H9 (cell line): ENCODE data around the gene GLT6D1. TPM values are rescaled to one million over a fixed set of nuclear protein-coding genes. Genes with fewer than 3 reads are reported as not detected.

ENCODE experiments used
- DNase-seq: peaks from one replicate; pipeline ENCODE4 v3.0.0-alpha.2; 2017
- H2AFZ ChIP-seq: one replicate; pipeline ENCODE4 v1.6.1; 2013; ENCODE audit warnings: mild to moderate bottlenecking, low read length, control low read depth, moderate library complexity
- H2AK5ac ChIP-seq: 2 replicates; pipeline ENCODE4 v1.6.1; 2013; ENCODE audit warnings: low read length, control low read depth, mixed read lengths; ENCODE audit not compliant: insufficient read length
- H2BK120ac ChIP-seq: one replicate; pipeline ENCODE4 v1.6.1; 2013; ENCODE audit warnings: low read depth, mild to moderate bottlenecking, low read length, control low read depth, inconsistent platforms; ENCODE audit not compliant: poor library complexity, severe bottlenecking
- H2BK12ac ChIP-seq: 2 replicates; pipeline ENCODE4 v1.6.1; 2013; ENCODE audit warnings: low read length, control low read depth, mixed read lengths, low read depth; ENCODE audit not compliant: insufficient read length
- H2BK15ac ChIP-seq: 2 replicates; pipeline ENCODE4 v1.6.1; 2013; ENCODE audit warnings: low read depth, low read length, control low read depth
- H2BK20ac ChIP-seq: one replicate; pipeline ENCODE4 v1.6.1; 2013; ENCODE audit warnings: low read depth, mild to moderate bottlenecking, low read length, control low read depth, inconsistent platforms; ENCODE audit not compliant: poor library complexity, severe bottlenecking
- H2BK5ac ChIP-seq: 2 replicates; pipeline ENCODE4 v1.6.1; 2013; ENCODE audit warnings: low read length, control low read depth, mixed read lengths; ENCODE audit not compliant: insufficient read length
- H3K14ac ChIP-seq: 2 replicates; pipeline ENCODE4 v1.6.1; 2013; ENCODE audit warnings: low read length, control low read depth; ENCODE audit not compliant: insufficient read depth
- H3K18ac ChIP-seq: 2 replicates; pipeline ENCODE4 v1.6.1; 2013; ENCODE audit warnings: low read depth, mild to moderate bottlenecking, mixed read lengths, low read length, control low read depth; ENCODE audit not compliant: insufficient read length
- H3K23ac ChIP-seq: 2 replicates; pipeline ENCODE4 v1.6.1; 2013; ENCODE audit warnings: low read length, control low read depth, mixed read lengths, low read depth; ENCODE audit not compliant: insufficient read length
- H3K23me2 ChIP-seq: 2 replicates; pipeline ENCODE4 v1.6.1; 2013; ENCODE audit warnings: low read depth, mild to moderate bottlenecking, mixed read lengths, low read length, control low read depth; ENCODE audit not compliant: insufficient read length, poor library complexity, severe bottlenecking
- H3K27ac ChIP-seq: 2 replicates; pipeline ENCODE4 v1.5.1; 2013; ENCODE audit warnings: low read length, control low read depth, mixed read lengths, low read depth; ENCODE audit not compliant: insufficient read length
- H3K27me3 ChIP-seq: 2 replicates; pipeline ENCODE4 v1.6.1; 2013; ENCODE audit warnings: low read length, control low read depth, inconsistent platforms; ENCODE audit not compliant: insufficient read depth
- H3K4ac ChIP-seq: 2 replicates; pipeline ENCODE4 v1.6.1; 2013; ENCODE audit warnings: low read depth, mild to moderate bottlenecking, control low read depth, inconsistent platforms, low read length, moderate library complexity
- H3K4me1 ChIP-seq: 2 replicates; pipeline ENCODE4 v1.6.1; 2013; ENCODE audit warnings: low read length, control low read depth, inconsistent platforms; ENCODE audit not compliant: insufficient read depth
- H3K4me2 ChIP-seq: 2 replicates; pipeline ENCODE4 v1.6.1; 2013; ENCODE audit warnings: low read length, control low read depth, mixed read lengths; ENCODE audit not compliant: insufficient read length, insufficient read depth
- H3K56ac ChIP-seq: 2 replicates; pipeline ENCODE4 v1.6.1; 2013; ENCODE audit warnings: low read depth, mild to moderate bottlenecking, mixed read lengths, low read length, control low read depth; ENCODE audit not compliant: insufficient read length
- H3K79me1 ChIP-seq: 2 replicates; pipeline ENCODE4 v1.6.1; 2013; ENCODE audit warnings: low read depth, mild to moderate bottlenecking, moderate library complexity, low read length, control low read depth, inconsistent platforms; ENCODE audit not compliant: insufficient read depth, poor library complexity, severe bottlenecking
- H3K79me2 ChIP-seq: 2 replicates; pipeline ENCODE4 v1.6.1; 2013; ENCODE audit warnings: low read length, control low read depth, inconsistent platforms; ENCODE audit not compliant: insufficient read depth
- H3K9ac ChIP-seq: 2 replicates; pipeline ENCODE4 v1.6.1; 2013; ENCODE audit warnings: low read length, control low read depth, mixed read lengths; ENCODE audit not compliant: insufficient read length; ENCODE audit errors: extremely low read depth
- H3K9me3 ChIP-seq: one replicate; pipeline ENCODE4 v1.6.1; 2013; ENCODE audit warnings: low read depth, low read length, inconsistent platforms; ENCODE audit not compliant: control insufficient read depth
- H3T11ph ChIP-seq: one replicate; pipeline ENCODE4 v1.6.1; 2013; ENCODE audit warnings: mild to moderate bottlenecking, low read length, control low read depth, inconsistent platforms
- H4K20me1 ChIP-seq: one replicate; pipeline ENCODE4 v1.6.1; 2013; ENCODE audit not compliant: control insufficient read depth, insufficient read length, insufficient read depth
- H4K5ac ChIP-seq: 2 replicates; pipeline ENCODE4 v1.6.1; 2013; ENCODE audit warnings: low read depth, mild to moderate bottlenecking, mixed read lengths, low read length, control low read depth; ENCODE audit not compliant: insufficient read length
- H4K8ac ChIP-seq: replicated peaks from 2 replicates; pipeline ENCODE4 v1.6.1; 2013; ENCODE audit warnings: low read length, control low read depth, mixed read lengths, low read depth; ENCODE audit not compliant: insufficient read length
- H4K91ac ChIP-seq: 2 replicates; pipeline ENCODE4 v1.6.1; 2013; ENCODE audit warnings: low read depth, mild to moderate bottlenecking, moderate library complexity, mixed read lengths, low read length, control low read depth; ENCODE audit not compliant: insufficient read length
- H3K27ac Mint-ChIP-seq, 3 experiments: 2 replicates in 2 of 3; 3 replicates in 1 of 3; pipeline ENCODE4 v1.8.0; 2020 to 2021; ENCODE audit warnings: mixed read lengths in 3 of 3, mild to moderate bottlenecking in 1 of 3, moderate library complexity in 1 of 3
- H3K27me3 Mint-ChIP-seq: 2 replicates; pipeline ENCODE4 v1.8.0; 2021; ENCODE audit warnings: low read depth, mild to moderate bottlenecking, moderate library complexity, mixed read lengths
- H3K36me3 Mint-ChIP-seq, 3 experiments: 2 replicates in 2 of 3; 3 replicates in 1 of 3; pipeline ENCODE4 v1.8.0; 2020 to 2021; ENCODE audit warnings: low read depth in 3 of 3, mixed read lengths in 3 of 3; ENCODE audit not compliant: insufficient read depth in 1 of 3
- H3K4me1 Mint-ChIP-seq, 2 experiments: 2 replicates each; pipeline ENCODE4 v1.8.0; 2020; ENCODE audit warnings: mixed read lengths in 2 of 2
- H3K4me3 Mint-ChIP-seq, 2 experiments: 2 replicates in 1 of 2; 3 replicates in 1 of 2; pipeline ENCODE4 v1.8.0; 2020 to 2021; ENCODE audit warnings: mild to moderate bottlenecking in 2 of 2, mixed read lengths in 2 of 2, moderate library complexity in 1 of 2
- H3K9me3 Mint-ChIP-seq, 2 experiments: 2 replicates in 1 of 2; 3 replicates in 1 of 2; pipeline ENCODE4 v1.8.0; 2020; ENCODE audit warnings: mild to moderate bottlenecking in 2 of 2, mixed read lengths in 2 of 2, moderate library complexity in 1 of 2
- WGBS: extraction: QIAGEN DNeasy Blood & Tissue Kit; methylation state at CpG from one replicate; pipeline ENCODE4 v1.1.7; 2013; ENCODE audit warnings: missing lambda C conversion rate, low lambda C conversion rate, mixed read lengths; ENCODE audit not compliant: insufficient read length; ENCODE audit errors: extremely low coverage; 5-methylcytosine and 5-hydroxymethylcytosine counted together
- total RNA-seq: library from RNA; stranded (reverse); gene quantifications from 2 replicates; pipeline ENCODE4 v1.2.1, GENCODE V29; 2021
- TF ChIP-seq, protein P1 (sequence below): fragments of 200-600 bp; sonication (generic); conservative IDR thresholded peaks from 3 replicates; pipeline ENCODE4 v1.8.0; 2021; ENCODE audit warnings: antibody characterized with exemption, mild to moderate bottlenecking

GLT6D1 gene
- total RNA-seq, 1 experiment from 2014 or later, result not detected

DNA sequence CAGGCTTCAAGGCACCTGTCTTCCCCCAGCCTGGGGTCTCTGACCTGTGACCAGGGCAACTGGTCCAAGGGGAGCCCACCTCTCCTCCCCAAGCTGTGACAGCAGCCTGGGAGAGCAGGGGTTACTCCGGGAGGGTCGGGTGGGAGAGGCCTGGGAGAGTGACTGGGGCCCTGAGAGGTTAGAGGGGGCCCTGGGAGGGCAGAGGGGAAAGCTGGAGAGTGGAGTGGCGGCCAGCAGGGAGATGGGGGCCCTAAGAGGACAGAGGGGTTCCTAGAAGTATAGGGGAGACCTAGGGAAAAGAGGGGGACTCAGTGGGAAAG lies 24.1 kb upstream of the GLT6D1 start:
- peaks cover under 1% of the 10 kb centered on the region for H3K9me3 ChIP-seq
- no peaks in the 10 kb centered on the region for H3K79me2 ChIP-seq
- H3K4me1 ChIP-seq, result no peaks in the 10 kb centered on the region
- H3K36me3 Mint-ChIP-seq, result peaks cover 2 to 21% (median 4%) of the 10 kb centered on the region in 3 experiments
- peaks cover 2% of the 10 kb centered on the region in 2 experiments for H3K9me3 Mint-ChIP-seq
- no peak overlapping the region for H4K8ac ChIP-seq
- TF ChIP-seq, protein P1, sequence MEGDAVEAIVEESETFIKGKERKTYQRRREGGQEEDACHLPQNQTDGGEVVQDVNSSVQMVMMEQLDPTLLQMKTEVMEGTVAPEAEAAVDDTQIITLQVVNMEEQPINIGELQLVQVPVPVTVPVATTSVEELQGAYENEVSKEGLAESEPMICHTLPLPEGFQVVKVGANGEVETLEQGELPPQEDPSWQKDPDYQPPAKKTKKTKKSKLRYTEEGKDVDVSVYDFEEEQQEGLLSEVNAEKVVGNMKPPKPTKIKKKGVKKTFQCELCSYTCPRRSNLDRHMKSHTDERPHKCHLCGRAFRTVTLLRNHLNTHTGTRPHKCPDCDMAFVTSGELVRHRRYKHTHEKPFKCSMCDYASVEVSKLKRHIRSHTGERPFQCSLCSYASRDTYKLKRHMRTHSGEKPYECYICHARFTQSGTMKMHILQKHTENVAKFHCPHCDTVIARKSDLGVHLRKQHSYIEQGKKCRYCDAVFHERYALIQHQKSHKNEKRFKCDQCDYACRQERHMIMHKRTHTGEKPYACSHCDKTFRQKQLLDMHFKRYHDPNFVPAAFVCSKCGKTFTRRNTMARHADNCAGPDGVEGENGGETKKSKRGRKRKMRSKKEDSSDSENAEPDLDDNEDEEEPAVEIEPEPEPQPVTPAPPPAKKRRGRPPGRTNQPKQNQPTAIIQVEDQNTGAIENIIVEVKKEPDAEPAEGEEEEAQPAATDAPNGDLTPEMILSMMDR, result no peak
- no CpG with 5 or more reads among the region's 3 CpGs for WGBS
- no peak overlapping the region for H3K4me2 ChIP-seq
- no peak overlapping the region for H2BK20ac ChIP-seq
- H4K5ac ChIP-seq, result no peak overlapping the region
- no peak for DNase-seq
- no peaks in the 10 kb centered on the region for H3K23me2 ChIP-seq
- no peak overlapping the region for H4K91ac ChIP-seq
- no peak overlapping the region for H2BK120ac ChIP-seq
- H3K4me1 Mint-ChIP-seq, result peaks cover 9 to 14% of the 10 kb centered on the region in 2 experiments
- H3K27ac Mint-ChIP-seq, result no peak overlapping the region; a peak in 1 of 7 replicates
- no peak overlapping the region for H3K56ac ChIP-seq
- no peaks in the 10 kb centered on the region for H3K27me3 ChIP-seq
- no peak overlapping the region for H2BK12ac ChIP-seq
- no peaks in the 10 kb centered on the region; the same call in 1 of the 2 replicates for H3K27me3 Mint-ChIP-seq
- no peak overlapping the region for H3T11ph ChIP-seq
- H3K9ac ChIP-seq, result no peak overlapping the region
- no peak overlapping the region for H2AFZ ChIP-seq
- no peak overlapping the region for H3K23ac ChIP-seq
- no peak overlapping the region for H2AK5ac ChIP-seq
- H3K4me3 Mint-ChIP-seq, result no peak overlapping the region
- no peaks in the 10 kb centered on the region for H3K79me1 ChIP-seq
- H3K18ac ChIP-seq, result no peak overlapping the region
- H3K27ac ChIP-seq, result no peak overlapping the region
- no peak overlapping the region for H3K4ac ChIP-seq
- H2BK15ac ChIP-seq, result no peak overlapping the region
- no peak overlapping the region for H2BK5ac ChIP-seq
- no peak overlapping the region for H3K14ac ChIP-seq
- peaks cover 2% of the 10 kb centered on the region for H4K20me1 ChIP-seq
